Coronary artery (tissue), 2 donors: Measurements from ENCODE around the gene ABCC1.
"Not testable (repeated sequence)": the region's sequence is repeated elsewhere in the genome, so short reads cannot be mapped to it uniquely, and the experiment has no call there.

Source experiments
- DNase-seq: peaks from one replicate; pipeline ENCODE4 v3.0.0-alpha.2; 2017; ENCODE audit warnings: low spot score
- H3K27ac ChIP-seq, 2 donors: fragments of 200-600 bp; sonication (generic); one replicate each; pipeline ENCODE4 v1.5.1; 2016 to 2019
- H3K4me3 ChIP-seq: fragments of 200-600 bp; sonication (generic); 2 replicates; pipeline ENCODE4 v1.5.1; 2016; ENCODE audit warnings: mild to moderate bottlenecking, moderate library complexity
- TF ChIP-seq, protein P1 (sequence below): fragments of 200-600 bp; sonication (generic); IDR thresholded peaks from one replicate; pipeline ENCODE4 v1.5.1; 2019; ENCODE audit warnings: antibody characterized with exemption

Gene ABCC1

DNA sequence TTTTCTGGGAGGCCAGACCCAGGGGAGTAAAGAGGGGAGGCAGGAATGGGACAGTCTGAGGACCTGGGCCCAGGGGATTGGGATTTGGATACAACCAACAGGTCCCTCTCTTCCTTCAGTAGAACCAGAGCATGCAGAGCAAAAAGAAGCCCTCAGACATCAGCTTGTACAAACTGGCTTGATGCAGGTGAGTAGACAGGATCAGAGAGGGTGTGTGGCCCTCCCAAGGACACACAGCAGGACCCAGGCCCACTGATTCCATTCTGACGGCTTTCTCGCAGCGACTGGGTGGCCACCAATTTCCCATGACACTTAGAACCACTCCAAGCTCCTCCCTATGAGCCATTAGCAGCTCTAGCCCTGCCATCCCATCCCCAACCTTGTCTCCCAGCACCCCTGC, 210.2 kb downstream of the ABCC1 start:
- TF ChIP-seq, protein P1, sequence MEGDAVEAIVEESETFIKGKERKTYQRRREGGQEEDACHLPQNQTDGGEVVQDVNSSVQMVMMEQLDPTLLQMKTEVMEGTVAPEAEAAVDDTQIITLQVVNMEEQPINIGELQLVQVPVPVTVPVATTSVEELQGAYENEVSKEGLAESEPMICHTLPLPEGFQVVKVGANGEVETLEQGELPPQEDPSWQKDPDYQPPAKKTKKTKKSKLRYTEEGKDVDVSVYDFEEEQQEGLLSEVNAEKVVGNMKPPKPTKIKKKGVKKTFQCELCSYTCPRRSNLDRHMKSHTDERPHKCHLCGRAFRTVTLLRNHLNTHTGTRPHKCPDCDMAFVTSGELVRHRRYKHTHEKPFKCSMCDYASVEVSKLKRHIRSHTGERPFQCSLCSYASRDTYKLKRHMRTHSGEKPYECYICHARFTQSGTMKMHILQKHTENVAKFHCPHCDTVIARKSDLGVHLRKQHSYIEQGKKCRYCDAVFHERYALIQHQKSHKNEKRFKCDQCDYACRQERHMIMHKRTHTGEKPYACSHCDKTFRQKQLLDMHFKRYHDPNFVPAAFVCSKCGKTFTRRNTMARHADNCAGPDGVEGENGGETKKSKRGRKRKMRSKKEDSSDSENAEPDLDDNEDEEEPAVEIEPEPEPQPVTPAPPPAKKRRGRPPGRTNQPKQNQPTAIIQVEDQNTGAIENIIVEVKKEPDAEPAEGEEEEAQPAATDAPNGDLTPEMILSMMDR: no peak
- H3K27ac ChIP-seq: no peak overlapping the region
- DNase-seq: no peak
- H3K4me3 ChIP-seq: no peak overlapping the region

DNA sequence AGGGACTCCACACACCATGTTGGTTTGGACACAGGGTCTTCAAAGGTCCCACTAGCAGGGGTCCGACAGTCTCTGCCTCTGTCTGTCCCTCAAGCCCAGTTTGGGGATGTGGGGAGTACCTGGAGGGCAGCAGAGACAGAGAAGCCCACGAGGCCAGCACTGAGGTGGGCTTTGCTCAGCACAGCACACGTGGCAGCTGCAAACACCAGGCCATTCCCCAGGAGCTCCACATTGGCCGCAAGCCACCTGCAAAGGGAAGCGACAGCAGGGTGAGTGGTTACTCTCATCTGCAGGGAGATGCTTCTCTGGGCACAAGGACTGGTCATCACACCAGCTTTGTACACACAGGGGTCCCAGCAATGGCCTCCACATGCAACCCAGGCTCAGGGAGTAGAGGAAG, 211.9 kb downstream of the ABCC1 start:
- TF ChIP-seq, protein P1: no peak
- Histone ChIP-seq H3K4me3 (no peak overlapping the region), H3K27ac (no peak overlapping the region)
- DNase-seq: no peak

DNA sequence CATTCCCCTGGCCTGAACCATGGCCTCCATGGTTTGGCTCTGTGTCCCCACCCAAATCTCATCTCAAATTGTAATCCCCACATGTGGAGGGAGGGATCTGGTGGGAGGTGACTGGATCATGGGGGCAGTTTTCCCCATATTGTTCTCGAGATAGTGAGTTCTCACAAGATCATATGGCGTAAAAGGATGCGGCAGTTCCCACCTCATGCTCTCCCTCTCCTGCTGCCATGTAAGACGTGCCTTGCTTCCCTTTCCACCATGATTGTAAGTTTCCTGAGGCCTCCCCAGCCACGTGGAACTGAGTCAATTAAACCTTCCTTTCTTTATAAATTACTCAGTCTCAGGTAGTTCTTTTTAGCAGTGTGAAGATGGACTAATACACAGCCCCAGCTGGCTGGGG, 212.4 kb downstream of the ABCC1 start:
- H3K4me3 ChIP-seq, DNase-seq, H3K27ac ChIP-seq: not testable (repeated sequence)

DNA sequence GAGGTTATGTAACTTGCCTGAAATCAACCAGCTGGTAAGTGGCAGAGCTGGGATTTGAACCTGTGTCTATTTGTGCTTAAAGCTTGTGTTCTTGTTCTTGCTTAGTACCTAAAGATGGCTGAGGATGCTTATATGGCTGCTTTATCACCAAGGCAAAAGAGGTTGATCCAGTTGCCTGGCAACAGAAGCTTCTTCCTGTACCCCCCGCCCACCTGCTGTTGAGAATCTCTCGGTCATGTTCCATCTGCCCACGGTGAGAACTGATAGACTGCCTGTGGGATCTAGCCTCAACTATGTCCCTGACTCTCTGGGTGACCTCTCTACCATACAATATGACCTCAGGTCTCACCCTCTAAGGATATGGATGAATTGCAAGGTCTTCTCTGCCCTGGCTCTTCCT, 213.2 kb downstream of the ABCC1 start:
- TF ChIP-seq, protein P1: no peak
- no peak for DNase-seq
- Histone ChIP-seq H3K4me3 (no peak overlapping the region), H3K27ac (no peak overlapping the region)

DNA sequence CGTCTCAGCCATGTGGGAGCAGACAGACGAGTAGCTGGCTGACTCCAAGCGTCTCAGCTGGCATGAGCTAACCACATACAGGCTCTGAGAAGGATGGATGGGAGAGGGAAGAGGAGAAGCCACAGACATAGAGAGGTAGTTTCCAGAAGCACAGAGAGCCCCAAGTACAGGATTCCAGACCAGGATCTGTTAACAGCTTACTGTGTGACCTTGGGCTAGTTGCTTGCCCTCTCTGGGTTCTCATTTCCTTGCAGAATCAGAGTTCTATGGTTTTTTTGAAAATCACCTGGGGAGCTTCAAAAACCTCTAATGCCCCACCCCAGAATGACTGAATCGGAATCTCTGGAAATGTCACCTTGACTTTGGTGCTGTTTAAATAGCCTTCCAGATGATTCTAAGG, 213.7 kb downstream of the ABCC1 start:
- DNase-seq: no peak
- Histone ChIP-seq H3K27ac (no peak overlapping the region), H3K4me3 (no peak overlapping the region)
- TF ChIP-seq, protein P1: no peak

GRCh38 chr16:16163571-16163970, 214.2 kb downstream of the ABCC1 start:
- no peak for DNase-seq
- Histone ChIP-seq H3K4me3 (no peak overlapping the region), H3K27ac (no peak overlapping the region)
- TF ChIP-seq, protein P1: no peak

- TF ChIP-seq, protein P1: no peak
- no peak overlapping the region for H3K27ac ChIP-seq
- DNase-seq: no peak
- no peak overlapping the region for H3K4me3 ChIP-seq
Observed at GRCh38 chr16:16164243-16164642, 214.8 kb downstream of the ABCC1 start.

DNA sequence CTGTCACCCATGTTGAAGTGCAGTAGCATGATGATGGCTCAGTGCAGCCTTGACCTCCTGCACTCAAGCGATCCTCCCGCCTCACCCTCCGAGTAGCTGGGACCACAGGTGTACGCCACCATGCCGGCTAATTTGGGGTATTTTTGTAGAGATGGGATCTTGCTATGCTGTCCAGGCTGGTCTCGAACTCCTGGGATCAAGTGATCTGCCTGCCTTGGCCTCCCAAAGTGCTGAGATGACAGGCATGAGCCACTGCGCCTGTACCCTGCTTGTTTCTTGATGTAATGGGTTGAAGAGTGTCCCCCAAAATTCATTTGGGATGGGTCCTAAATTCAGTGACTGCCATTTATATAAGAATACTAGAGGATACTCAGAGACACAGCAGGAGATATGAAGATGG, 216.7 kb downstream of the ABCC1 start:
- Histone ChIP-seq H3K4me3 (no peak overlapping the region), H3K27ac (no peak overlapping the region)
- no peak for DNase-seq
- TF ChIP-seq, protein P1: no peak
